ENCODE results near the gene KLHL6.

KLHL6 gene

GRCh38 chr3:183564046-183564445 is 8.5 kb upstream of the KLHL6 start:
- DNase-seq = no peak

GRCh38 chr3:183563536-183563874 is 8.0 kb upstream of the KLHL6 start:
- no peak for DNase-seq

- no peak for DNase-seq
These were observed 5.1 kb upstream of the KLHL6 start for GRCh38 chr3:183560607-183561006.

- no peak for DNase-seq
These were observed 3.0 kb upstream of the KLHL6 start for GRCh38 chr3:183558495-183558894.

- no peak for DNase-seq
These were observed 1.2 kb upstream of the KLHL6 start for GRCh38 chr3:183556722-183557121.

GRCh38 chr3:183554377-183554776 is 1.1 kb downstream of the KLHL6 start:
- DNase-seq = no peak

GRCh38 chr3:183553334-183554026 is 2.0 kb downstream of the KLHL6 start:
- no peak for DNase-seq

GRCh38 chr3:183551930-183552329 is 3.6 kb downstream of the KLHL6 start:
- DNase-seq = no peak

- DNase-seq = peak; percentile 53
These were observed 7.2 kb downstream of the KLHL6 start for GRCh38 chr3:183548262-183548769.

GRCh38 chr3:183546625-183547024 is 8.9 kb downstream of the KLHL6 start:
- DNase-seq = no peak

- DNase-seq = no peak
These were observed 9.8 kb downstream of the KLHL6 start for GRCh38 chr3:183545708-183546107.

GRCh38 chr3:183542355-183542754 is 13.2 kb downstream of the KLHL6 start:
- no peak for DNase-seq

- no peak for DNase-seq
These were observed 13.8 kb downstream of the KLHL6 start for GRCh38 chr3:183541738-183542137.

- no peak for DNase-seq
These were observed 14.3 kb downstream of the KLHL6 start for GRCh38 chr3:183541235-183541655.

GRCh38 chr3:183540501-183541234 is 14.8 kb downstream of the KLHL6 start:
- no peak for DNase-seq

- no peak for DNase-seq
These were observed 15.7 kb downstream of the KLHL6 start for GRCh38 chr3:183539811-183540210.

GRCh38 chr3:183538486-183538885 is 17.0 kb downstream of the KLHL6 start:
- DNase-seq = no peak

GRCh38 chr3:183537295-183537730 is 18.2 kb downstream of the KLHL6 start:
- DNase-seq = peak; percentile 30

GRCh38 chr3:183536238-183536880 is 19.1 kb downstream of the KLHL6 start:
- no peak for DNase-seq

- no peak for DNase-seq
These were observed 21.3 kb downstream of the KLHL6 start for GRCh38 chr3:183534249-183534648.

GRCh38 chr3:183533412-183534132 is 21.9 kb downstream of the KLHL6 start:
- no peak for DNase-seq

GRCh38 chr3:183532620-183533411 is 22.7 kb downstream of the KLHL6 start:
- DNase-seq = no peak
